GM23338 (cell line): ENCODE data around the gene PAQR4. TPM values are rescaled to one million over a fixed set of nuclear protein-coding genes. Genes with fewer than 3 reads are reported as not detected.

Experiments used
- ATAC-seq: fragments of 200-7000 bp; cut with Tn5 transposase; 3 replicates; pipeline ENCODE4 v1.9.1; 2020
- DNase-seq: peaks from one replicate; pipeline ENCODE4 v3.0.0-alpha.2; 2015; ENCODE audit warnings: low spot score
- H2AFZ ChIP-seq: fragments of 200-600 bp; sonication (generic); 2 replicates; pipeline ENCODE4 v1.8.0; 2016; ENCODE audit warnings: antibody characterized with exemption, mild to moderate bottlenecking, moderate library complexity
- H3F3A ChIP-seq: fragments of 200-600 bp; sonication (generic); replicated peaks from 2 replicates; pipeline ENCODE4 v1.8.0; 2017; ENCODE audit warnings: antibody characterized with exemption, mixed run types, low read depth
- H3K27ac ChIP-seq: fragments of 200-600 bp; sonication (generic); 2 replicates; pipeline ENCODE4 v1.6.1; 2016; ENCODE audit warnings: low read depth
- H3K27me3 ChIP-seq: fragments of 200-600 bp; sonication (generic); 2 replicates; pipeline ENCODE4 v1.8.0; 2016; ENCODE audit warnings: mild to moderate bottlenecking, mixed run types, moderate library complexity; ENCODE audit not compliant: insufficient read depth
- H3K36me3 ChIP-seq: fragments of 200-600 bp; sonication (generic); 2 replicates; pipeline ENCODE4 v1.8.0; 2016; ENCODE audit warnings: mild to moderate bottlenecking; ENCODE audit not compliant: insufficient read depth
- H3K4me1 ChIP-seq: fragments of 200-600 bp; sonication (generic); 2 replicates; pipeline ENCODE4 v1.8.0; 2016; ENCODE audit warnings: mild to moderate bottlenecking, moderate library complexity; ENCODE audit not compliant: insufficient read depth
- H3K4me2 ChIP-seq: fragments of 200-600 bp; sonication (generic); 2 replicates; pipeline ENCODE4 v1.7.1; 2017; ENCODE audit warnings: mixed run types
- H3K4me3 ChIP-seq: fragments of 200-600 bp; sonication (generic); 2 replicates; pipeline ENCODE4 v1.6.1; 2016; ENCODE audit warnings: mixed run types
- H3K79me2 ChIP-seq: fragments of 200-600 bp; sonication (generic); replicated peaks from 2 replicates; pipeline ENCODE4 v1.8.0; 2017; ENCODE audit warnings: mild to moderate bottlenecking; ENCODE audit not compliant: insufficient read depth
- H3K9me2 ChIP-seq: fragments of 200-600 bp; sonication (generic); 2 replicates; pipeline ENCODE4 v1.8.0; 2017; ENCODE audit not compliant: insufficient read depth
- H4K20me1 ChIP-seq: fragments of 200-600 bp; sonication (generic); replicated peaks from 2 replicates; pipeline ENCODE4 v1.8.0; 2017; ENCODE audit warnings: mild to moderate bottlenecking; ENCODE audit not compliant: insufficient read depth
- H3K27ac Mint-ChIP-seq: 2 replicates; pipeline ENCODE4 v1.8.0; 2020; ENCODE audit warnings: inconsistent platforms, mild to moderate bottlenecking, moderate library complexity, mixed read lengths
- H3K27me3 Mint-ChIP-seq: 3 replicates; pipeline ENCODE4 v1.8.0; 2022; ENCODE audit warnings: low read depth, mild to moderate bottlenecking, moderate library complexity, mixed read lengths, inconsistent platforms; ENCODE audit not compliant: insufficient read depth, poor library complexity
- H3K36me3 Mint-ChIP-seq: 3 replicates; pipeline ENCODE4 v1.8.0; 2021; ENCODE audit warnings: low read depth, mild to moderate bottlenecking, inconsistent platforms, moderate library complexity, mixed read lengths
- H3K4me1 Mint-ChIP-seq: 3 replicates; pipeline ENCODE4 v1.8.0; 2020; ENCODE audit warnings: mild to moderate bottlenecking, inconsistent platforms, mixed read lengths
- H3K4me3 Mint-ChIP-seq: 3 replicates; pipeline ENCODE4 v1.8.0; 2021; ENCODE audit warnings: moderate library complexity, mild to moderate bottlenecking, inconsistent platforms, mixed read lengths
- H3K9me3 Mint-ChIP-seq: 3 replicates; pipeline ENCODE4 v1.8.0; 2020; ENCODE audit warnings: moderate library complexity, mild to moderate bottlenecking, inconsistent platforms, mixed read lengths
- CTCF ChIP-seq, 2 experiments: fragments of 200-600 bp in 1 of 2; sonication (generic) in 1 of 2; conservative IDR thresholded peaks; 2 replicates each; pipeline versions ENCODE4 v1.5.1 to v1.6.1; 2016 to 2017; ENCODE audit warnings: antibody characterized with exemption in 2 of 2, low read depth in 2 of 2, mild to moderate bottlenecking in 2 of 2, moderate library complexity in 1 of 2
- EZH2 ChIP-seq: fragments of 200-600 bp; sonication (generic); IDR thresholded peaks from one replicate; pipeline ENCODE4 v1.8.0; 2017; ENCODE audit warnings: antibody characterized with exemption, mild to moderate bottlenecking, low read depth; ENCODE audit not compliant: unreplicated experiment
- EZH2phosphoT487 ChIP-seq: fragments of 200-600 bp; sonication (generic); IDR thresholded peaks from one replicate; pipeline ENCODE4 v1.8.1; 2018; ENCODE audit warnings: antibody characterized with exemption; ENCODE audit not compliant: unreplicated experiment
- JUNB ChIP-seq: IDR thresholded peaks from one replicate; pipeline ENCODE4 v1.6.1; 2016; ENCODE audit warnings: antibody characterized with exemption; ENCODE audit not compliant: unreplicated experiment
- NANOG ChIP-seq: IDR thresholded peaks from 2 replicates; pipeline ENCODE4 v1.6.1; 2016; ENCODE audit warnings: antibody characterized with exemption, borderline replicate concordance
- REST ChIP-seq: IDR thresholded peaks from one replicate; pipeline ENCODE4 v1.6.1; 2018; ENCODE audit warnings: antibody characterized with exemption; ENCODE audit not compliant: unreplicated experiment
- STAT1 ChIP-seq: IDR thresholded peaks from one replicate; pipeline ENCODE4 v1.6.1; 2016; ENCODE audit warnings: antibody characterized with exemption; ENCODE audit not compliant: unreplicated experiment
- ZNF114 ChIP-seq: fragments of 250-450 bp; sonication (Bioruptor Pico); IDR thresholded peaks from 2 replicates; pipeline ENCODE4 v1.5.0; 2020; ENCODE audit warnings: mild to moderate bottlenecking, moderate library complexity
- ZNF331 ChIP-seq: fragments of 250-450 bp; sonication (Bioruptor Pico); IDR thresholded peaks from 2 replicates; pipeline ENCODE4 v1.5.0; 2020; ENCODE audit warnings: low read depth, mild to moderate bottlenecking, moderate library complexity
- ZNF462 ChIP-seq: fragments of 250-450 bp; sonication (Bioruptor Pico); IDR thresholded peaks from 2 replicates; pipeline ENCODE4 v1.5.0; 2020; ENCODE audit warnings: mild to moderate bottlenecking, moderate library complexity
- polyA plus RNA-seq: library from polyadenylated mRNA; unstranded; fragments of >200 nt; fragmentation: Nextera tagmentation; extraction: Ambion mirVana; gene quantifications from 2 replicates; pipeline ENCODE4 v1.2.1, GENCODE V29; 2016
- total RNA-seq: library from RNA; depleted of rRNA; stranded (reverse); fragments of >200 nt; shearing (Covaris generic); gene quantifications from 2 replicates; pipeline ENCODE4 v1.2.3, GENCODE V29; 2014

The PAQR4 gene
- total and polyA plus RNA-seq, 2 experiments from 2014 or later: 7.0 to 29.3 TPM

- TF ChIP-seq REST (no peak), CTCF (conservative IDR thresholded peaks at IDR 0.05; ENCODE audit: low read depth in 2 of 2) (no peak), EZH2phosphoT487 (no peak), STAT1 (no peak), ZNF331 (CRISPR knock-in tag) (no peak), NANOG (no peak), JUNB (no peak), ZNF114 (no peak)
Measured at GRCh38 chr16:2962334-2963073, 6.6 kb upstream of the PAQR4 start (continued).

- H3F3A ChIP-seq: peaks cover 28% of the 10 kb centered on the region
- H3K36me3 ChIP-seq: no peaks in the 10 kb centered on the region
- no peak overlapping the region for H3K27ac ChIP-seq
- Mint-ChIP-seq H3K4me1 (peaks cover 8% of the 10 kb centered on the region), H3K27ac (no peak overlapping the region), H3K4me3 (peak overlapping the region; percentile 89), H3K36me3 (peaks cover 2% of the 10 kb centered on the region; the same call in 1 of the 3 replicates), H3K9me3 (no peaks in the 10 kb centered on the region), H3K27me3 (peaks cover 30% of the 10 kb centered on the region)
- ATAC-seq: peak; percentile 4
- no peak for DNase-seq
- H3K9me2 ChIP-seq: no peaks in the 10 kb centered on the region
- H3K4me2 ChIP-seq: peak overlapping the region; percentile 98
- H3K79me2 ChIP-seq: no peaks in the 10 kb centered on the region
- H3K27me3 ChIP-seq: peaks cover 45% of the 10 kb centered on the region
- no peaks in the 10 kb centered on the region for H4K20me1 ChIP-seq
- H2AFZ ChIP-seq: peak overlapping the region; percentile 94
- peaks cover 15% of the 10 kb centered on the region; the same call in 1 of the 2 replicates for H3K4me1 ChIP-seq
- H3K4me3 ChIP-seq: peak overlapping the region; percentile 83
- TF ChIP-seq EZH2: no peak
- TF ChIP-seq EZH2phosphoT487: no peak
- no peak for TF ChIP-seq ZNF462 (CRISPR knock-in tag)
Measured at GRCh38 chr16:2963074-2963722, 6.0 kb upstream of the PAQR4 start.
